SU-DHL-6 (cell line): Measurements from ENCODE around the gene ZC2HC1B.

Experiments
- H2AFZ ChIP-seq: fragments of 200-600 bp; sonication (generic); 2 replicates; pipeline ENCODE4 v1.6.1; 2014; ENCODE audit warnings: low read depth, mild to moderate bottlenecking, moderate library complexity, mixed read lengths, antibody characterized with exemption, low read length; ENCODE audit not compliant: severe bottlenecking
- H3F3A ChIP-seq: fragments of 200-600 bp; shearing (Covaris generic); 2 replicates; pipeline ENCODE4 v1.6.0; 2016; ENCODE audit warnings: antibody characterized with exemption, mild to moderate bottlenecking; ENCODE audit not compliant: insufficient read depth
- H3K27ac ChIP-seq: fragments of 200-600 bp; sonication (generic); 2 replicates; pipeline ENCODE4 v1.5.1; 2016; ENCODE audit warnings: low read depth, mild to moderate bottlenecking, low read length, moderate library complexity, mixed read lengths
- H3K27me3 ChIP-seq: fragments of 200-600 bp; sonication (generic), shearing (Covaris generic); 2 replicates; pipeline ENCODE4 v1.6.0; 2014; ENCODE audit warnings: mild to moderate bottlenecking, low read length
- H3K36me3 ChIP-seq: fragments of 200-600 bp; sonication (generic); 2 replicates; pipeline ENCODE4 v1.6.1; 2014; ENCODE audit warnings: mild to moderate bottlenecking, low read length, mixed read lengths
- H3K4me2 ChIP-seq: fragments of 300-600, 200-600 bp; shearing (Covaris generic), sonication (generic); 2 replicates; pipeline ENCODE4 v1.6.0; 2014; ENCODE audit warnings: low read length, low read depth, mild to moderate bottlenecking; ENCODE audit not compliant: poor library complexity, severe bottlenecking
- H3K4me3 ChIP-seq: fragments of 200-600 bp; sonication (generic); 2 replicates; pipeline ENCODE4 v1.5.1; 2014; ENCODE audit warnings: antibody characterized with exemption, low read length, mild to moderate bottlenecking, mixed read lengths; ENCODE audit not compliant: insufficient read depth, poor library complexity, severe bottlenecking
- H3K79me2 ChIP-seq: fragments of 200-600 bp; sonication (generic); 2 replicates; pipeline ENCODE4 v1.6.1; 2014; ENCODE audit warnings: mild to moderate bottlenecking, low read length, moderate library complexity; ENCODE audit not compliant: insufficient read depth
- H3K9ac ChIP-seq: fragments of 200-600 bp; sonication (generic); 2 replicates; pipeline ENCODE4 v1.7.0; 2014; ENCODE audit warnings: mild to moderate bottlenecking, low read length
- H3K9me2 ChIP-seq: fragments of 200-600 bp; sonication (generic); replicated peaks from 2 replicates; pipeline ENCODE4 v1.6.1; 2014; ENCODE audit warnings: low read length; ENCODE audit not compliant: insufficient read depth
- H3K9me3 ChIP-seq: fragments of 200-600 bp; sonication (generic); 2 replicates; pipeline ENCODE4 v1.6.1; 2014; ENCODE audit warnings: low read length, mixed read lengths; ENCODE audit not compliant: insufficient read depth
- H4K20me1 ChIP-seq: fragments of 200-600 bp; sonication (generic); 2 replicates; pipeline ENCODE4 v1.6.1; 2014; ENCODE audit warnings: low read depth, mild to moderate bottlenecking, antibody characterized with exemption, low read length, moderate library complexity, mixed read lengths
- EZH2phosphoT487 ChIP-seq: fragments of 200-600 bp; sonication (generic), shearing (Covaris generic); conservative IDR thresholded peaks from 2 replicates; pipeline ENCODE4 v1.6.1; 2018; ENCODE audit warnings: mild to moderate bottlenecking, antibody characterized with exemption, low read length, moderate library complexity, mixed read lengths
- TF ChIP-seq, protein P1 (sequence below): fragments of 200-600 bp; sonication (generic); IDR thresholded peaks from one replicate; pipeline ENCODE4 v1.5.1; 2017; ENCODE audit warnings: antibody characterized with exemption, mild to moderate bottlenecking, low read length, moderate library complexity; ENCODE audit not compliant: insufficient read depth, poor library complexity, severe bottlenecking

ZC2HC1B gene

DNA sequence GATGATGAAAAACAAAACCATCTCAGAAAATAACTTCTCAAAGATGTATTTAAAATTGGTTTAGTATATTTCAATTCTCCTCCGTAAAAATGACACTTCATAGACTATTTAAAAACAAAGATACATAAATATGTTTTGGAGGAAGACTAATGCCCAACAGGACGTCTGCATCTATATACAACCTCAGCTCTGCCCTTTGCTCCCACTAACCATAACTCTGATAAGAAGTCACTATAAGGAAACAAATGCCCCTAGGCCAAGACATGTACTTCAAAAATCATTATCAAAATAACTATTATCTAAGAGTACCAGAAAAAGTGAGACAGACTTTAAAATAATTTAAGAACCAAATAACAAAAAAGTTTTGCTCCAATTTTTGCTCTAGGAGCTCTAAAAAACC, 120.4 kb downstream of the ZC2HC1B start:
- Histone ChIP-seq H3K9me2 (no peaks in the 10 kb centered on the region), H2AFZ (no peak overlapping the region), H3K27me3 (no peaks in the 10 kb centered on the region), H4K20me1 (no peaks in the 10 kb centered on the region), H3K36me3 (no peaks in the 10 kb centered on the region), H3K4me3 (no peak overlapping the region), H3K27ac (no peak overlapping the region), H3K9ac (no peak overlapping the region), H3F3A (no peaks in the 10 kb centered on the region), H3K9me3 (no peaks in the 10 kb centered on the region), H3K79me2 (no peaks in the 10 kb centered on the region), H3K4me2 (no peak overlapping the region)
- TF ChIP-seq, protein P1, sequence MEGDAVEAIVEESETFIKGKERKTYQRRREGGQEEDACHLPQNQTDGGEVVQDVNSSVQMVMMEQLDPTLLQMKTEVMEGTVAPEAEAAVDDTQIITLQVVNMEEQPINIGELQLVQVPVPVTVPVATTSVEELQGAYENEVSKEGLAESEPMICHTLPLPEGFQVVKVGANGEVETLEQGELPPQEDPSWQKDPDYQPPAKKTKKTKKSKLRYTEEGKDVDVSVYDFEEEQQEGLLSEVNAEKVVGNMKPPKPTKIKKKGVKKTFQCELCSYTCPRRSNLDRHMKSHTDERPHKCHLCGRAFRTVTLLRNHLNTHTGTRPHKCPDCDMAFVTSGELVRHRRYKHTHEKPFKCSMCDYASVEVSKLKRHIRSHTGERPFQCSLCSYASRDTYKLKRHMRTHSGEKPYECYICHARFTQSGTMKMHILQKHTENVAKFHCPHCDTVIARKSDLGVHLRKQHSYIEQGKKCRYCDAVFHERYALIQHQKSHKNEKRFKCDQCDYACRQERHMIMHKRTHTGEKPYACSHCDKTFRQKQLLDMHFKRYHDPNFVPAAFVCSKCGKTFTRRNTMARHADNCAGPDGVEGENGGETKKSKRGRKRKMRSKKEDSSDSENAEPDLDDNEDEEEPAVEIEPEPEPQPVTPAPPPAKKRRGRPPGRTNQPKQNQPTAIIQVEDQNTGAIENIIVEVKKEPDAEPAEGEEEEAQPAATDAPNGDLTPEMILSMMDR = no peak
- TF ChIP-seq EZH2phosphoT487 = no peak

- H3K79me2 ChIP-seq = no peaks in the 10 kb centered on the region
- H2AFZ ChIP-seq = no peak overlapping the region
- no peak overlapping the region for H3K9ac ChIP-seq
- H3K4me2 ChIP-seq = no peak overlapping the region
- no peaks in the 10 kb centered on the region for H3K9me3 ChIP-seq
- no peaks in the 10 kb centered on the region for H3K36me3 ChIP-seq
- H3K27ac ChIP-seq = no peak overlapping the region
- TF ChIP-seq, protein P1 = no peak
- no peak for TF ChIP-seq EZH2phosphoT487
- H4K20me1 ChIP-seq = no peaks in the 10 kb centered on the region
- no peaks in the 10 kb centered on the region for H3K27me3 ChIP-seq
- no peaks in the 10 kb centered on the region for H3K9me2 ChIP-seq
- no peaks in the 10 kb centered on the region for H3F3A ChIP-seq
- H3K4me3 ChIP-seq = no peak overlapping the region
These were observed 122.3 kb downstream of the ZC2HC1B start for GRCh38 chr6:143986463-143987065.
